Measurements from ENCODE around the gene CFAP74. TPM values are rescaled to one million over a fixed set of nuclear protein-coding genes. Genes with fewer than 3 reads are reported as not detected.

The CFAP74 gene
- total RNA-seq, 1 donor from 2014 or later = 0.42 TPM

- no peak for TF ChIP-seq CTCF (IDR thresholded peaks at IDR 0.05; ENCODE audit: unreplicated experiment)
- Mint-ChIP-seq H3K4me1 (no peaks in the 10 kb centered on the region), H3K27ac (no peak overlapping the region), H3K36me3 (no peaks in the 10 kb centered on the region), H3K9me3 (no peaks in the 10 kb centered on the region), H3K4me3 (no peak overlapping the region), H3K27me3 (ENCODE audit: low read depth) (peaks cover 15% of the 10 kb centered on the region)
- DNase-seq (ENCODE audit: low spot score in 2 of 2, unreplicated experiment in 2 of 2) = no peak
Measured at GRCh38 chr1:1966071-1966740, 37.4 kb downstream of the CFAP74 start.

- no peak for TF ChIP-seq CTCF (IDR thresholded peaks at IDR 0.05; ENCODE audit: unreplicated experiment)
- H3K36me3 Mint-ChIP-seq = no peaks in the 10 kb centered on the region
- no peak overlapping the region for H3K27ac Mint-ChIP-seq
- no peaks in the 10 kb centered on the region for H3K9me3 Mint-ChIP-seq
- peaks cover 3% of the 10 kb centered on the region for H3K4me1 Mint-ChIP-seq
- H3K27me3 Mint-ChIP-seq (ENCODE audit: low read depth) = peaks cover 22% of the 10 kb centered on the region
- DNase-seq (ENCODE audit: low spot score in 2 of 2, unreplicated experiment in 2 of 2) = no peak
- H3K4me3 Mint-ChIP-seq = no peak overlapping the region
Measured at GRCh38 chr1:1965546-1965945, 38.0 kb downstream of the CFAP74 start.

GRCh38 chr1:1964811-1965210 is 38.8 kb downstream of the CFAP74 start:
- H3K9me3 Mint-ChIP-seq = no peaks in the 10 kb centered on the region
- H3K4me3 Mint-ChIP-seq = no peak overlapping the region
- DNase-seq (ENCODE audit: low spot score in 2 of 2, unreplicated experiment in 2 of 2) = no peak
- no peaks in the 10 kb centered on the region for H3K36me3 Mint-ChIP-seq
- no peak overlapping the region for H3K27ac Mint-ChIP-seq
- TF ChIP-seq CTCF (IDR thresholded peaks at IDR 0.05; ENCODE audit: unreplicated experiment) = no peak
- peaks cover 26% of the 10 kb centered on the region for H3K27me3 Mint-ChIP-seq (ENCODE audit: low read depth)
- H3K4me1 Mint-ChIP-seq = peaks cover 5% of the 10 kb centered on the region

GRCh38 chr1:1963570-1963969 is 40.0 kb downstream of the CFAP74 start:
- H3K4me1 Mint-ChIP-seq = peaks cover 7% of the 10 kb centered on the region
- H3K9me3 Mint-ChIP-seq = no peaks in the 10 kb centered on the region
- H3K27ac Mint-ChIP-seq = no peak overlapping the region
- H3K4me3 Mint-ChIP-seq = no peak overlapping the region
- TF ChIP-seq CTCF (IDR thresholded peaks at IDR 0.05; ENCODE audit: unreplicated experiment) = no peak
- H3K36me3 Mint-ChIP-seq = no peaks in the 10 kb centered on the region
- peaks cover 26% of the 10 kb centered on the region for H3K27me3 Mint-ChIP-seq (ENCODE audit: low read depth)
- DNase-seq (ENCODE audit: low spot score in 2 of 2, unreplicated experiment in 2 of 2) = no peak

GRCh38 chr1:1962752-1963151 is 40.8 kb downstream of the CFAP74 start:
- Mint-ChIP-seq H3K9me3 (no peaks in the 10 kb centered on the region), H3K4me1 (peaks cover 7% of the 10 kb centered on the region), H3K36me3 (no peaks in the 10 kb centered on the region), H3K27ac (no peak overlapping the region), H3K27me3 (ENCODE audit: low read depth) (peaks cover 26% of the 10 kb centered on the region), H3K4me3 (no peak overlapping the region)
- no peak for DNase-seq (ENCODE audit: low spot score in 2 of 2, unreplicated experiment in 2 of 2)
- no peak for TF ChIP-seq CTCF (IDR thresholded peaks at IDR 0.05; ENCODE audit: unreplicated experiment)
